Measurements from ENCODE around the gene ROMO1. TPM values are rescaled to one million over a fixed set of nuclear protein-coding genes. Genes with fewer than 3 reads are reported as not detected.

Gene ROMO1
- polyA plus RNA-seq (ENCODE audit: insufficient read length in 3 of 3): 10 to 100 TPM; 42.4 to 63.5 (median 53.4) TPM

GRCh38 chr20:35699127-35699956, at the start of gene ROMO1, which contains the start of gene NFS1:
TSS of gene ROMO1 (plus strand) at chr20:35699405. CDS start at chr20:35699633, 228 bp downstream.
TSS of gene NFS1 (minus strand) at chr20:35699352. CDS start at chr20:35699288, 64 bp downstream.
- peak; percentile 62 to 85 (median 62) for DNase-seq (ENCODE audit: low read depth in 3 of 3, low spot score in 2 of 3)

- no peak for DNase-seq (ENCODE audit: low read depth in 3 of 3, low spot score in 2 of 3)
Observed at GRCh38 chr20:35650632-35651031, 48.6 kb upstream of the ROMO1 start.

DNA sequence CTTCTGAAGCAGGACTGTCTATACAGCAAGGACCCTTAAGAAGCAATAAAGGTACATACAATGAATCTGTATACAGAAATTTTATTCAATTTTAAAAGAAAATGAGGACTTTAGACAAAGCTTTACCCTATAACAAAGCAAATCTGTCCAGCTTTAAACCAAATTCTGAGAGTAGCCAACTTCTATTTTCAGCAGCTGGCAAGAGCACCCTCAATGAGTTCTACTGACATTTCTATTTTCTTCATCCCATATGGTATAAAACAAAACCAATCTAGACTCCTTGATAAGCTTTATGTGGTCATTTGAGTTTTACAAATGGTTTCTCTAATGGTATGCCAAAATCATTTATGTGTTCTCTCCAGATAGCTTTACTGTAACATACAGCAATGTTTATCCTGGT, 47.2 kb upstream of the ROMO1 start:
- no peak for DNase-seq (ENCODE audit: low read depth in 3 of 3, low spot score in 2 of 3)

DNA sequence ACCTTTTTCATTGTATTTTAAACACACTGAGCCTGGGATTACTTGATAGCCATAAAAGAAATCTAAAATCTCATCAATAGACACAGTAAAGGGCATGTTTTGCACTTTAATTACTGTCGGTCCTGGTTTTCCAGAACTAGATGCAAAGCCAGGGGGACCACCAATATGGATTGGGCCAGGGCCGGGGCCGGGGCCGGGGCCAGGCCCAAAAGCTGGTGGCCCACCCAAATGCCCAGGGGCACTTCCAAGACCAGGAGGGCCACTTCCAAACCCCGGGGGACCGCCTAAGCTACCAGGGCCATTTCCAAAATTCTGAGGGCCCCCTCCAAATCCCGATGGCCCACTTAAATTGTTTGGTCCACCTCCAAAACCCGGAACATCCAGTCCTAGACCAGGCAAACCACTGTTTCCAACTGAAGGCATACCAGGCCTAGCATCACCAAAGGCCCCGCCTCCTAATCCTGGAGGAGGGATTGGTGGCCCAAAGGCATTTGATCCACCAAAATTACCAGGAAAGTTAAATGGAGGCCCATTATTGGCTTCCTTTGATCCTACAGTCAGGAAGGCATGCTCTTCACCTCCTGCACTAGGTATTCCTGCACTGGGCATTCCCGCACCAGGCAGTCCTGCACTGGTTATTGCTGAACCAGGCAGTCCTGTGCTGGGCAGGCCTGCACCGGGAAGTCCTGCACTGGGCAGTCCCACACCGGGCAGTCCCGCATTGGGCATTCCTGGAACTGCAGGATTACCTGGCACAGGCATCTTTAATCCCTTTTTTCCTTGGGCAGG, 46.4 kb upstream of the ROMO1 start:
- DNase-seq (ENCODE audit: low read depth in 3 of 3, low spot score in 2 of 3): no peak

DNA sequence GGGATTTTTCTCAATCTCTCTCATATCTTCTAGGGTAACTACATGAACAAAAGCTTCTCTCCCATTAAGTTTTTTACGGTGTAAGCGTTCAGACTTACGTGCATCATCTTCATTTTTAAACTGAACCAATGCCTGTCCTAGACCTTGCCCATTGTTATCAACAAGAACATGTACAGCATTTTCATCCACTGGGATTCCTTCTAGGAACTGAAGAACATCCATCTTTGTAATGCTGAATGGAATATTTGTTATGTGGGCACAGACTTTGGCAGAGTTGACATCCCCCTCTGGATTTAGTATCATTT, 45.8 kb upstream of the ROMO1 start:
- DNase-seq (ENCODE audit: low read depth in 3 of 3, low spot score in 2 of 3): no peak

DNA sequence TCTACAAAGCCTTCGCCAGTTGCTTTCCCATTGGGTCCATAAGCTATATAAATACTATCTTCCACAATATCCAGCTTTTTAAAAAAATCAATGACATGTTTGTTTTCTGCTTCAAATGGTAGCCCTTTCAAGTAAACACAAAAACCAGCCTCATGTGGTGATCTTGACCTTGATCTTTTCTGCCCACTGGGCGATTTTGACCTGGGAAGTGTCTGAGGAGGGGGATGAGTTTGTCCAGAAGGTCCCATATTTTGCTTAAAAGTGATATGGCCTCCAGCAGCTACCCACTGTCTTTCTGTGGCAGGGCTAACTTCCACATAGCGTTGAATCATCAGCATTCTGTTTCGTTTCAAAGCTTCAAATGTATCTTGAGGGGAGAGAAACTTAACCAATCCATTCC, 45.3 kb upstream of the ROMO1 start:
- no peak for DNase-seq (ENCODE audit: low read depth in 3 of 3, low spot score in 2 of 3)

DNA sequence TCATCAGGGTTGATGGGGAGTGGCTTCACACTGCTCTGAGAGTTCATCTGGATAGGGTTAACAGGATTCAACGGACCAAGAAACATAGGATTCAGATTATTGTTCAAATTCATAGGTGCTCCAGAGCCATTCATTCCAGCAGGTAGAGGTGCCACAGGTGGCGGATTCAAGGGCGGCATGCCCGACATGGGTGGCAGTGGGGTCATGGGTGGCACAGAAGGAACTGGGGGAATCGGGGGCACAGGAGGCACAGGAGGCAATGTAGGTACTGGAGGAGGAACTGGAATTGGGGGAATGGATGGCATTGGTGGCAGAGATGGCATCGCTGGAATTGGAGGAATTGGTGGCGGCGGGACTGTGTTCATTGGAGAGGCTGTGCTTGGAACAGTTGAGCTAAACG, 44.8 kb upstream of the ROMO1 start:
- DNase-seq (ENCODE audit: low read depth in 3 of 3, low spot score in 2 of 3): no peak

DNA sequence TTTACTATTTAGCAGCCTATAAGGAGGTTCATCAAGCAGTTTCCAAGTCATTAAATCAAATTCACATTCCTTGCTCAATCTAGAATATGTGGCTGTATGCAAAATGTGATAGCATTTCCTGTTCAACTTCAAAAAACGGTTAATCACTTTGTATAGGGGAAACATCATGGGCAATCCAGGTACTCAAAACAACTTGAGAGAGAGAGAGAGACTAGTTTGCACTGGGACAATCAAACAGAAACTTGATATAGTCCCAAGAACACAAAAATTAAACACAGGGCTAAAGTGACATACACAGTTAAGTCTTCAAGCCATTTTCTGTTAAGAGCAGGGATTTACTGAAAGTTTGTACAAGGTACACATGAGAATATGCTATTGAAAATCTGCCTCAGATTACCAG, 41.9 kb upstream of the ROMO1 start:
- DNase-seq (ENCODE audit: low read depth in 3 of 3, low spot score in 2 of 3): no peak

DNA sequence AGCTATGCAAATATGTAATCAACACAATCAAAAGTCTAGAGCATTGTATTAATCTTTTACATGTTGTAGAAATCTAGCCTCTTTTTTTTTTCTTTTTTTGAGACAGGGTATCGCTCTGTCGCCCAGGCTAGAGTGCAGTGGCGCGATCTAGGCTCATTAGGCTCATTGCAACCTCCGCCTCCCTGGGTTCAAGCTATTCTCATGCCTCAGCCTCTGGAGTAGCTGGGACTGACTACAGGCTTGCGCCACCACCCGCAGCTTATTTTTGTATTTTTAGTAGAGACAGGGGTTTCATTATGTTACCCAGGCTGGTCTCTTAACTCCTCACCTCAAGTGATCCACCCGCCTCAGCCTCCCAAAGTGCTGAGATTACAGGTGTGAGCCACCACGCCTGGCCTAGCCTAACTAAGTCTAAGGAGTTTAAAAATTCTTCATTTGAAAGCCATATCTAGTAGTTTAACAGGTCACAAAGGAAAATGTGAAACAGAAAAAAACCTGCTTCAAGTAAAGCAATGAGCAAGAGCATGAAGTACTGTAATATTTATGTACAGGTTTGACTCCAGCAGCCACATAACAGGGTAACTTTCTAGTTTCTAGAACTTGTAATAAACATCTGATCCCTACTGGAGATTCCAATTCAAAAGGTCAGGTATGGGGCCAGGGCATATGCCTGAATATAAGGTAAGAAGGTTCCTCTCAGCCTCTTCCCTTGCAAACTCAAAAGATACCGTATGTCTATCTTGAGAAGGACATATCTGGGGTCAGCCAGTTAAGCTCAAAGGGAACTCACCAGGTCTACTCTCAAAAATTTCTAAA, 38.9 kb upstream of the ROMO1 start:
- DNase-seq (ENCODE audit: low read depth in 3 of 3, low spot score in 2 of 3): no peak

DNA sequence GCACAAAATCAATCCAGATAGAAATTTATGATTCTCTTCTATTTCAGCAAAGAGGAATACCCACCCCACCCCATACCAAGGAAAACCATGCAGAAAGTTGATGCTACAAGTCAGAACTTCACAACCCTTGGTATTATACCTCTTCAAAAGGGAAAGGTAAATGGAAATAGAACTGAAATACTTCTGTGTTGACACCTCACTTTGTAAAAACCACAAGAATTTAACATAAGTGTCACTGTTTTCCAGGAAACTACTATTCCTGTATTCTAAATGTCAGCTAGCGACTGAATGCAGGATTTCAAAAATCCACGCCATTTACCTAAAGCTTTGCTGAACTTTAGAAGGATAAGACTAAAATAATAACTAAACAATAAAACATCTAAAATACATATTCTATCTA, 38.2 kb upstream of the ROMO1 start:
- no peak for DNase-seq (ENCODE audit: low read depth in 3 of 3, low spot score in 2 of 3)

GRCh38 chr20:35661908-35662307, 37.3 kb upstream of the ROMO1 start:
- no peak for DNase-seq (ENCODE audit: low read depth in 3 of 3, low spot score in 2 of 3)

GRCh38 chr20:35662551-35662950, 36.7 kb upstream of the ROMO1 start:
- DNase-seq (ENCODE audit: low read depth in 3 of 3, low spot score in 2 of 3): no peak

DNA sequence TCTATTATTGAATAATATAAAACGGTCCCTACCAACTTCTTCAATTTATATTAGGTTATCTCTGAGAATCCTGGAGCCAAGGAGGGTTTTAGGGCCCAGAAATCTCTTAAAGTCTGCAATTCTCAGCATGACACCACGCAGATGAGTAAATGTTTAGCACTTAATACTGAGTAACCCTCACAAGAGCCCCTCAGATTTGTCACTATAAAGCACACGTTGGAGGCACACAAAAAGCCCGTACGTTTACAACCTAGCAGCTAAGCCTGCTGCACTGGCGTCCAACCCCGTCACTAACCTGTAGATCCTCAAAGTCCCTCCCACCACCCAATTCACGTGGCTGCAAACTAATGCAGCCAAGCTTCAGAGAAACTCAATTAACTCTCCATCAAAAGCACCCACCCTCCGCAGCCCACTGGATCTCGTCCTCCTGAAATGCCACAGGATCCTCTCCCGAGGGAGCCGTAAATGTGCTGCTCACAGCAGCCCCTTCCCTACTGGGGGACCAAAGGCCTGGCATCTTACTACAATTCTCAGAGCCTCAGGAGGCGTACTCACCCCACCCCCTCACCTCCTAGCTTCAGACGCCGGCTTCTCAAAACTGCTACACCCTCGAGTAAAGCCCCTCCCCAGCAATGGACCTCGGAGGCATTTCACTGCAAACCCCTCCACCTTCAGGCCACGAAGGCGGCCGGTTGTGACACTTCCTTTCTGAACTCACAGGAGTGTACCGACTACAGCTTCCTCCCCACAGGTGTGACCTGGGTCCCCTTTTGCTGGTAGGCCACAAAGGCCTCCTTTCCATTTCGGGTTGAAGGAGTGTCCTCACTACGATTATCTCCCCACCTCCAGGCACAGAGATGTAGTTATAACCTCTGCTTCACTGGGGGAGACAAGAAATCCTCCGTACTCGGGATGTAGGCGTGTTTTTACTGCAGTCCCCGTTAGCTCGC, 35.4 kb upstream of the ROMO1 start:
- peak; percentile 58 to 67 (median 59) for DNase-seq (ENCODE audit: low read depth in 3 of 3, low spot score in 2 of 3)

DNA sequence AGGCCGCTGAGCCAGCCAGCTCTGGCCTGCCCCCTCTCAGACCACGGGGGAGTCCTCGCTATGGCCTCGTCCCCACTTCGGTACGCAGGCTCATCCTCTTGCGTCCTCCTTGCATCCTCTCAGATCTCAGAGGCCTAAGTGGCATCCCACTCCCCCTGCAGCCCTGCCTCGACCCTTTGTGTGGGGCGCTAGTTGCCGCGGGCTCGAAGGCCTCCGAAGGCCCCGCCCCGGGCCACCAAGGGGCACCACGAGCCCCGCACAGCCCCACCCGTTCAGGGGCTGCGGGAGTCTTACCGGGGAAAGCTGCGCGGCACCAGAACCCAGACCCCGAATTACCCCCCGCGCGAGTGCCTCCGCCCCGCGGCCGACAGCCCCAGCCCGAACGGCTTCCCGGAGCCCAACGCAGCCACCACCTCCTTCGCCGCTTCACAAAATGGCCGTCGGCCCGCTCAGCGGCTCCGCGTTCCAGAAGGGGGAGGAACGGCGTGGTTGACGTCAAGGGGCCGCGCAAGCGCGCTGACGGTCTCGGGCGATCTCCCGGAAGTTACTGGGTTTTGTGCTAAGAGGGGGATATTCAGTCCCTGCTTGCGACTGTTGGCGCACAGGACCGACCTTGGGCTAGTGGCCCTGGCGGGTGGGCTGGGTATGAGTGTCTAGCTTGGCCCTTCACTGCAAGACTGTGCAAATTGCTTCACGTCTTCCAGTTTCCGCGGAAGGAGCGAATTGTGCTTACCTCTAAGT, 34.6 kb upstream of the ROMO1 start, which contains the start of the genes CPNE1 and RBM12:
CPNE1 (minus strand) TSS at position 435 of the 741 bp plus-strand sequence. CDS start 31,977 bp downstream, outside the sequence.
RBM12 (minus strand) TSS at position 435 of the 741 bp plus-strand sequence. CDS start 9,578 bp downstream, outside the sequence.
- DNase-seq (ENCODE audit: low read depth in 3 of 3, low spot score in 2 of 3): peak; percentile 86 to 92 (median 91)

DNA sequence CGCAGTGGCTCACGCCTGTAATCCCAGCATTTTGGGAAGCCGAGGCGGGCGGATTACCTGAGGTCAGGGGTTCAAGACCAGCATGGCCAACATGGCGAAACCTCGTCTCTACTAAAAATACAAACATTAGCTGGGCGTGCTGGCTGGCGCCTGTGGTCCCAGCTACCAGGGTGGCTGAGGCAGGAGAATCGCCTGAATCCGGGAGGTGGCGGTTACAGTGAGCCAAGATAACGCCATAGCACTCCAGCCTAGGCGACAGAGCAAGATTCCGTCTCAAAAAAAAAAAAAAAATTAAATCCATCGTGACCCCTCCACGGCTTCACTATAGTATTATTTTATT, 33.3 kb upstream of the ROMO1 start:
- no peak for DNase-seq (ENCODE audit: low read depth in 3 of 3, low spot score in 2 of 3)

DNA sequence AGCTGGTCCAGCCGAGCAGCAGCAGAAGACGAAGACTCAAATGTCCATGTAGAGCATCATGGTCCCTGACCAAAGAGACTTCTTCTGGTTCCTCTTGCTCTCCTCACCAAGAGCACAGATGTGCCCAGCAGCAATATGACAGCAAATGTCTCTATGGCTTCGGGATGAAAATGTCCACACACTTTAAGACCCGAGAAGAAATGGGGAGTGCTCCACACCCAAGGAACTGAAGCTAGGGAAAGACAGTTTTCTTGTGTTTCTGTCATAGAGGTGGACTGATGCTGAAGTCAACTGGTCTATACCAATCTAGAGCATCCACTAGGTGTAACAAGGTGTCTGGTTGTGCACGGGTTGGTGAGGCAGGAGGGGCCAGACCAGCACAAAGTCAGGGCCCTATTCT, 30.0 kb upstream of the ROMO1 start:
- DNase-seq (ENCODE audit: low read depth in 3 of 3, low spot score in 2 of 3): no peak

- no peak for DNase-seq (ENCODE audit: low read depth in 3 of 3, low spot score in 2 of 3)
Observed at GRCh38 chr20:35669681-35670080, 29.5 kb upstream of the ROMO1 start.

DNA sequence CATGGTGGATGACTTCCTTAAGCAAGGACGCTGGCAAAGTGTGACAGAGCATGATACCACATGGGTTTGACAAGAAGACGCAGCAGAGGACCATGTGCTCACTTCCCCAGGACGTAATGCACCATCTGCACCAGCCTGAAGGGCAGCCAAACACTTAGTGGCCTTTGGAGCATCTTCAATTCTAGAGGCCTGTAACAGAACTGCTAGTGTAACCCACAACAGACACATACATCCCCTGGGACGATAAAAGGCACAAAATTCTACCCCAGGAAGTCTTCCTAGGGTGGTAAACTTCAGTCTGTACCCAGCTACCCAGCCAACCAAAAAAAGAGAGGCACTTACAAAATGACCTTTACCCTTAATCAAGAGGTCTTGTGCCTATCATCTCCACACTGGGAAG, 25.3 kb upstream of the ROMO1 start:
- no peak for DNase-seq (ENCODE audit: low read depth in 3 of 3, low spot score in 2 of 3)

- DNase-seq (ENCODE audit: low read depth in 3 of 3, low spot score in 2 of 3): no peak
Observed at GRCh38 chr20:35674921-35675320, 24.3 kb upstream of the ROMO1 start.
